ENCODE results near the gene CTSC.
"Not testable (repeated sequence)": the region's sequence is repeated elsewhere in the genome, so short reads cannot be mapped to it uniquely, and the experiment has no call there.

Gene CTSC

DNA sequence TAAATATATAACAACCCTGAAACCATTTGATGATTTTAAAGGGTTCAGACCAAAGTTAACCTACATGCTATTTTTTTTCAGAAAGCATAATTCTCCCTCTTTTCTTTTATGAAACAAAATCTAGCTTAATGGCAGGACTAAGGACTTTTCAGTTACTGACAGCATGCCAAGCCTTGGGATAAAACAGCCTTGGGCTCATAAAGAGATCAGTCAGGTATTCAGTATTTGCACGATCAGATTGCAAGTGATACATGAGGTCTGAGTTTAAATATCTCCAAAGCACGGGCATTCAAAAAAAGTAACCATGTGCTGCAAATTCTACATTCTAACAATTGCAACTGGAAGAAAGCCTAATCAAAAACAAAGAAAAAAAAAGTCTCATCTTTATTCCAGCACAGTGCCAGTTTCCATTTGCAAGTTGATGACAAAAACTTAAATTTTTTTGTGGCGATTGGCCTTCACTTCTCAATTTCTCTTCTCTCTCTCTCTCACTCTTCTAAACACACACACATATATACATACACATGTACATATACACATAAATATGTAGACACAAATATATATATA lies 60.1 kb downstream of the CTSC start:
- DNase-seq, result no peak

DNA sequence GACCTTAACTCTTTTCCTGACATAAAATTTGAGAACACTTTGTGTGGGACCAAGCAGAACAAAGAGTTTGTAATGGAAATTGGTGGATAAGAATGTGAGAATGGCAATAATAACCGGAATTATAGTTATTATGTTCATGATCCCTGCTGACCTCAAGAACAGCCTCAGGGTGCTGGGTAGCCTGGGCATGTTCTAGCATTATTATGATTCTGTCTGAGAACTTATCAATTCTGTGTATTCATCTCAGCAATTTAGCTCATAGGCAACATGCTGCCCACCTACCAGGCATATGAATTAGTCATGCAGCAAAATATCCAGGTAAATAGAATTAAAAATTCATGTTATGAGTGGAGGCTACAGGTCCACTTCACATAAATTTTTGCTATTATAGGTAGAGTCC lies 61.9 kb downstream of the CTSC start:
- no peak for DNase-seq

DNA sequence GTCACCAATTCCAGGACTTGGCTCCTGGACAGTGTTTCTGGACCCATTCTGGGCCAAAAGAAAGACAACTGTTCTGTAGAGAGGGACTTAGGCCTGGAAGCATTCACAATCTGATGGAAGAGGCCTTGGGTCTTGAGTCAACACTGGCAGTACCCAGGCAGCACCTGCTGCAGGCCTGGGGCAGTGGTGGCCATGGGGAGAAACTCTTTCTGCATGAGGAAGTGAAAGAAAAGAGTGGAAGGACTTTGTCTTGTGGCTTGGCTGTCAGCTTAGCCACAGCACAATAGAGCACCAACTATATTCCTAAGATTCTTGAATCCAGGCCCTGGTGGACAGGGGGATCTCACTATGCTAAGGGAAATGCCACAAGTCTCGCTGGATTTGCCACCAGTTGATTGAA lies 70.6 kb downstream of the CTSC start:
- DNase-seq, result no peak

DNA sequence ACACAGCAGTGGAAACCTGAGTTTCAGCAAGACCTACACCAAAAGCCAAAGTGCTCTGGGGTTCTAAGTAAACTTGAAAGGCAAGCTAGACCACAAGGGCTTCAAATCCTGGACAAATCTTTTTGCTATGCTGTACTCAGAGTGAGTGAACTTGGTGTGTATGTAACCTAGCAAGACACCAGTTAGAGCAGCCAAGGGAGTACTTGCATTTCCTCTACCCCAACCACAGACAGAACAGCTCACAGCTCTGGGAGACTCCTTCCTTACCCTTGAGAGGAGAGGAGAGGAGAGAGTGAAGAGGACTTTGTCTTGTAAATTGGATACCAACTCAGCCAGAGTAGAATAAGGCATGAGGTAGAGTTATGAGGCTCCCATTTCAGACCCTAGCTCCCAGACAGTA lies 71.4 kb downstream of the CTSC start:
- no peak for DNase-seq

DNA sequence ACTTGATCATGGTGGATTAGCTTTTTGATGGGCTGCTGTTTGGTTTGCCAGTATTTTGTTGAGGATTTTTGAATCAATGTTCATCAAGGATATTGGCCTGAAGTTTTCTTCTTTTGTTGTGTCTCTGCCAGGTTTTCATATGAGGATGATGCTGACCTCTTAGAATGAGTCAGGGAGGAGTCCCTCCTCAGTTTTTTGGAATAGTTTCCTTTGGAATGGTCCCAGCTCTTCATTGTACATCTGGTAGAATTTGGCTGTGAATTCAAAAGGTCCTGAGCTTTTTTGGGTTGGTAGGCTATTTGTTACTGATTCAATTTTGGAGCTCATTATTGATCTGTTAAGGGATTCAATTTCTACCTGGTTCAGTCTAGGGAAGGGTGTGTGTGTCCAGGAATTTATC lies 78.1 kb downstream of the CTSC start:
- no peak for DNase-seq

DNA sequence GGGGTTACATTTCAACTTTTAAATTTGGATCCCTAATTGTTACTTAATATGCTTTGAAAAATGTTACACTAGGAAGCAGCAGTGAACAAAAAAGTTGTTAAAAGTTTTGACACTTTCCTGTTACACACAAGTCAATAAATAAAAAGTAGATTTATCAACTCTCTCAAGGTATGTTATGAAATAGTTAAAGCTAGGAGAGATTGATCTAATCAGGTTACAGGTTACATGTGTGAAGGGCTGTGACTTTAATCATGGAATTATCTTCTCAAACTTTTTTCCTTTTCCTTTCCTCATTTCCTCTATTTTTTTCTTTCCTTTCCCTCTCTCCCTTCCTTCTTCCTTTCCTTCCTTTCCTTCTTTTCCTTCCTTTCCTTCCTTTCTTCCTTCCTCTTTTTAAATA lies 85.3 kb downstream of the CTSC start:
- no peak for DNase-seq

DNA sequence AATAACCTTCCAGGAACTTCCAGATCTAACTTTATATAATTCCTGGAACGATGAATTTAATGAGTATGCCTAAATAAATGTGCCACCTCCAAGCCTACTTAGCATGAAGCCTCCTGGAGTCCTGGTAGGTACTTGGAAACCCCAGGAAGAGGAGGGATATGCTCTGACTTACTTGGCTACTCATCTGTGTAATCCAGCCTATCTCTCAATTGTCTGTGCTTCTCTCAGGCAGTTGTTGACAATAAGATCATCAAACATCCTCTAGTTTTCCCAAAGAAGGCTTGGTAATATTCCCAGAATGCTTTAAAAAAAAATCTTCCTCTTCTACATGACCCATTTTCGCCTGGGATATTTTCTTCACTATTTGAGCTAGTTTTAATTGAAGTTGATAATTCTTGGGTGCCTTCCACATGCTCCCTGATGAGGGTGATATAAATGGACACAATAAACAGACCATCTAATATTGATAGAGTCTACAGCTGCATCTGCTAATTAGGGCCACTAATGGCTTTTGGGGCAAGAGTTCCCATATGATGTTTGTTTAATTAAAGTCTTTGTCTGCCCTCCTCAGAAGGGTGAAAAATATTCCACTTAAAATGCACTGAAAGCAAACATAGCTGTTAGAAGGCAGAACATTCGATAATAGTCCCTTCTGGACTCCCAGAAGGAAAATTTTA lies 86.8 kb downstream of the CTSC start:
- DNase-seq, result no peak

DNA sequence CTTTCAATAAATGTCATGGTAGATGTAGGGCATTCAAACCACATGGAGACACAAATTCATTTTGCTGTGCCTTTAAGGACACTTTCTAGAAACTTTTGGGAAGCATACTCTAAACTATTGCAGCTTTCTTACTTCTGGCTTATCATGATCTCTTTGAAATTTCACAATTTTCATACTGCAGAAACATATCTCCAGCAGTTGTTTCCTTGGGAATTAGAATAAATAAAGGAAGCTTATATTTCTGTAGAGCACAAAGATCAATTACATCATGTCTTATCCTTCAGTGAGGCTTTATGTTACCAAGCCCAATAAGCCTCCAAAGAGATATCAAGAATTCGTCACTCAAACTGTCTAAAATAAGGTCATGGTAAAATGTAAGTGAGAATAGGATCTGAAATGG lies 87.8 kb downstream of the CTSC start:
- DNase-seq, result no peak

DNA sequence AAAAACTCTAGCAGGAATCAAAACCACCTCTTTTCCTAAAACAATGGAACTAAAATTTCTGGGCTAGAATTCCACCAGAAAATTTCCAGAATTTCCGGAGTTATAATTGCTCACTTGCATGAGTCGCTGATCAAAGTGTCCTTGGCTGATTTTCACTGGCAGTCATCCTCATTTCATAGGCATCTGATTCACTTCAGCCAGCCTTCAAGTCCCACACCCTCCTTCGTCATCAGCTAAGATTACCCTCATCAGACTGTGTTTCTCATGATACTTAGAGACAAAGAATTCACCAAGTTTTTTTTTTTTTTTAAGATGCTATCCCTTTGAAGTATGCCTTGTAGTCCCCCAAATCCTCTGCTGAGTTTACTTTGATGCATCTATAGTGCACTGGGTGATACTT lies 90.8 kb downstream of the CTSC start:
- DNase-seq, result no peak

DNA sequence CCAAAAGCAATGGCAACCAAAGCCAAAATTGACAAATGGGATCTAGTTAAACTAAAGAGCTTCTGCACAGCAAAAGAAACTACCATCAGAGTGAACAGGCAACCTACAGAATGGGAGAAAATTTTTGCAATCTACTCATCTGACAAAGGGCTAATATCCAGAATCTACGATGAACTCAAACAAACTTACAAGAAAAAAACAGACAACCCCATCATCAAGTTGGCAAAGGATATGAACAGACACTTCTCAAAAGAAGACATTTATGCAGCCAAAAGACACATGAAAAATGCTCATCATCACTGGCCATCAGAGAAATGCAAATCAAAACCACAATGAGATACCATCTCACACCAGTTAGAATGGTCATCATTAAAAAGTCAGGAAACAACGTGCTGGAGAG lies 92.0 kb downstream of the CTSC start:
- not testable (repeated sequence) for DNase-seq

All from NCI-H526 (cell line).